Epithelial cell of proximal tubule (primary cell): ENCODE results near the gene HEMK1. TPM values are rescaled to one million over a fixed set of nuclear protein-coding genes. Genes with fewer than 3 reads are reported as not detected.
A peak's percentile ranks its signal among the peaks of the same experiment; 100 is the strongest.

ENCODE experiments used
- DNase-seq: peaks from one replicate; pipeline ENCODE4 v3.0.0-alpha.2; 2011; ENCODE audit warnings: low read depth
- H3K4me3 ChIP-seq: 2 replicates; pipeline ENCODE4 v1.5.1; 2011; ENCODE audit warnings: low read depth, mild to moderate bottlenecking, low read length
- total RNA-seq: library from RNA; depleted of rRNA; stranded (reverse); fragments of >200 nt; gene quantifications from 2 replicates; pipeline ENCODE4 v1.2.3, GENCODE V29; 2015
- TF ChIP-seq, protein P1 (sequence below): conservative IDR thresholded peaks from 2 replicates; pipeline ENCODE4 v1.5.1; 2012; ENCODE audit warnings: low read depth, mild to moderate bottlenecking, low read length

HEMK1 gene
- total RNA-seq, 1 donor from 2014 or later: 13.7 TPM

DNA sequence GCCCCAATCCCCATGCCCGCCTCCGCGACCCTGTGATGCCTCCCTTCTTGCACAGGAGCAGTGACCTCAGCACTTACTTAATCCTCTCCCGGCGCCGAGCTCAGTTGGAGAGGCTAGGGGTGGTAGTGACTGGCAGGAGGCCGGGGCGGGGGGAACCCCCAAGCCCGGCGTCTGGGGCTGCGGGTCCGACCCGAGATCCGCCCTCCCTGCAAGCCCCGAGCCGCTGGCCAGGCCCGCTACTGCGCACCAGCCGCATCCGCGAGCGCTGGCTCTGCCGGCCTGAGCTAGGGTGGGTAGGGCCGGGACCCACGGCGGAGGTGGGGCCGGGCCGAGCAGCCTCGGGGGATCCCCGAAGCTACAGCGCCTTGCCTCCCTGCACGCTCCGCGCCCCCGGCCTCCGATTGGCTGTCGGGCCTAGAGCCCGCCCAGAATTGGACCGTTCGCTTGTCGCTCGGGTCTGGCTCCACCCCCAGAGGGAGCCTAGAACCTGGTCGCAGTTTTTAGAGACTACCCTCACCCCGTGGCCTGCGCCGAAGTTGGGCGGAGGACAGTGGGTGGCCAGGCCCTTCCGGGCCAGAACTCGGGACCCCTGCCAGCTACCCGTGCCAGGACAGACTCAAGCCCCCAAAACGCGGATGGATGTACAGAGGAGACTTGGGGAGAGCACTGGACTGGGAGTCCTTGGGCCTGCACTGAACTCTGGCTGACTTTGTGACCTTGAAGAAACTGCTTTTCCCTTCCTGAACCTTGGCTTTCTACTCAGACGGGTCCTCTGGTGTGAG lies 1.7 kb upstream of the HEMK1 start, which contains the start of gene C3orf18:
TSS of gene C3orf18 (minus strand) at position 362 of the 782 bp plus-strand sequence. CDS start 2,048 bp downstream, outside the sequence.
- peak within 1 kb of the TSS; percentile 99 for H3K4me3 ChIP-seq
- no peak for DNase-seq
- TF ChIP-seq, protein P1, sequence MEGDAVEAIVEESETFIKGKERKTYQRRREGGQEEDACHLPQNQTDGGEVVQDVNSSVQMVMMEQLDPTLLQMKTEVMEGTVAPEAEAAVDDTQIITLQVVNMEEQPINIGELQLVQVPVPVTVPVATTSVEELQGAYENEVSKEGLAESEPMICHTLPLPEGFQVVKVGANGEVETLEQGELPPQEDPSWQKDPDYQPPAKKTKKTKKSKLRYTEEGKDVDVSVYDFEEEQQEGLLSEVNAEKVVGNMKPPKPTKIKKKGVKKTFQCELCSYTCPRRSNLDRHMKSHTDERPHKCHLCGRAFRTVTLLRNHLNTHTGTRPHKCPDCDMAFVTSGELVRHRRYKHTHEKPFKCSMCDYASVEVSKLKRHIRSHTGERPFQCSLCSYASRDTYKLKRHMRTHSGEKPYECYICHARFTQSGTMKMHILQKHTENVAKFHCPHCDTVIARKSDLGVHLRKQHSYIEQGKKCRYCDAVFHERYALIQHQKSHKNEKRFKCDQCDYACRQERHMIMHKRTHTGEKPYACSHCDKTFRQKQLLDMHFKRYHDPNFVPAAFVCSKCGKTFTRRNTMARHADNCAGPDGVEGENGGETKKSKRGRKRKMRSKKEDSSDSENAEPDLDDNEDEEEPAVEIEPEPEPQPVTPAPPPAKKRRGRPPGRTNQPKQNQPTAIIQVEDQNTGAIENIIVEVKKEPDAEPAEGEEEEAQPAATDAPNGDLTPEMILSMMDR: no peak

DNA sequence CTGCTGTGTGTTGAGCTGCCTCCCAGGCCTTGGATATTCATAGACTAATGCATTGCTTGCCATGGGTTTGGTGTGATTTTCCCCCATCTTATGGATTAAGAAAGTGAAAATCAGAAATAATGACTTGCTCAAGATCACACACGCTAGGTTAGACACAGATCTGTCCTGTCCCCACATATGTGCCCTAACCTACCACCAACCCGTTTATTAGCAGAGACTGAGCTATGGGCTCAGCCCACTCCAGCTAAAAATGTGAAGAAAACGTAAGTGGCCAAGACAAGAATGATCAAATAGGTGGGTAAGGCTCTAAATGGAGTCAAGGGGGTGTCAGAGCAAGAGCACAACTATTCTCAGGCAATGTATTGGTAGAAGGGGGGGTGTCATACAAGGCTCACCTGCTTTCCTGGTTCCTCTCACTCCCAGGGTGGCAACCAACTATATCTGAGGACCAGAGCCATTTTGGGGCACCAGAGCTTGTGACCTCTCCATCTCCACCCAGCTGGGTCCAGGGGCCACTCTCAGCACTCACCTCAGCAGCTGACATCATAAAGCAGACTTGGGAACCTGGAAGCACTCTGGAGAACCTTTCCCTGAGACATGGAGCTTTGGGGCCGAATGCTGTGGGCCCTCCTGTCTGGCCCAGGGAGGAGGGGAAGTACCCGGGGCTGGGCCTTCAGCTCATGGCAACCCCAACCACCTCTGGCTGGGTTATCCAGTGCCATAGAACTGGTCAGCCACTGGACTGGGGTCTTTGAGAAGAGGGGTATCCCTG lies 1.4 kb downstream of the HEMK1 start:
- TF ChIP-seq, protein P1: no peak
- H3K4me3 ChIP-seq: peak overlapping the region; percentile 99
- DNase-seq: no peak

DNA sequence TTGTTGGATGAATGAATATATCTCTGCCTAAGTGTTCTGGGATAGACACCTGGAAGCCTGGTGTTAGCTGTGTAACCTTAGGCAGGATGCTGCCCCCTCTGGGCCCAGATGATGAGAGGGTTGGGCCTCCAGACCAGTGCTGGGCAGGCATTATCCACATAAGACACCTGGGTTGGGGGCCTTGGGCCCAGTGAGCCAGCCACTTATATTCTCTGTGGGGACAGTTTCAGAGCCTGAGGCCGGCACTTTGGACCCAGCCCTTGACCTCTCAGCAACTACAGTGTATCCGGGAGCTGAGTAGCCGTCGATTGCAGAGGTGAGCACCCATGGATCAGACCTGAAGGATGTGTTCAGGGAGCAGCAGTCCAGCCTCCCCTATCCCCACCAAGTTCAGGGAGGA lies 2.2 kb downstream of the HEMK1 start:
- DNase-seq: no peak
- TF ChIP-seq, protein P1: no peak
- no peak overlapping the region for H3K4me3 ChIP-seq

DNA sequence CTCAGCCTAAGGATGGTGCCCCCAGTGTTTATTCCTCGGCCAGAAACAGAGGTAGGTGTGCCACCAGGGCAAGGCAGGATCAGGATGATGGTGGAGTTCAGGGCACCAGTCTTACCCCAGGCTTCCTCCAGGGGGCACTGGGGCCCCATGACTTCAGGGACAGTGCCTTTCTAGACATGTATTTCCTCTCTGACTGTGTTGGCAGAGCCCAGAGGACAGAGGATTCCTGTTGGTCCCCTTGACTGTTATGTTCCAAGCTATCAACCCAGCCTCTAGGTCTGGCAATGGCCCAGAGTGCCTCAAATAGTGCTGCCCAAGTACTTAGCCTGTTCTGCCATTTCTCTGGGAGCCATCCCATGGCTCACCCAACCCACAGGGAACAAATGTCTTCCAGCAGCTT lies 2.8 kb downstream of the HEMK1 start:
- H3K4me3 ChIP-seq: no peak overlapping the region
- TF ChIP-seq, protein P1: peak; percentile 93
- DNase-seq: no peak

DNA sequence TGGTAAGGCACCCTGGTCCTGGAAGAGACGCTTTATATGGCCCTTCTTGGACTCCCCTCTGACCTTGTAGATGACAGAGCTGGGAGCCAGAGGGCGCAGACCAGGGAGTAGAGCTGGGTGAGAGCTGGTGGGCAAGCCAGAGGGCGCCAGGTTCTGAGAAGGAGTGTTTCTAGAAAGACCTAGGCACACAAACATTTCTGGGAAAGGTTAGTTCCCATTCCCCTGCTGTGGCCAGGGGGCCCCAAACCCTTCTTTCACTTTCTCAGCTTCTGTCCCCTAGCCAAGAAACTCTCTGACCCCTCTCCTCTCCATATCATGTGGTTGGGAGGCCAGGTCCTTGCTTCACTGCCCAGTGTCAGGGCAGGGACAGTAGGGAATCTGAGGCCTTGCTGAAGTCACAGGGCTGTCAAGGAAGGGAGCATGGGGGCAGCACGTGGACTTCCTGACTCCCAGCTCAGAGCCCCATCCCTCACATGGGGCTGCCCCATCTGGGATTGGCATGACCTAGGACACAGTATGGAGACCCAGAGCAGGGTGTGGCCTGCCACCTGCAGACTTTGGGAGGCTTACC lies 3.6 kb downstream of the HEMK1 start:
- H3K4me3 ChIP-seq: no peak overlapping the region
- TF ChIP-seq, protein P1: no peak

DNA sequence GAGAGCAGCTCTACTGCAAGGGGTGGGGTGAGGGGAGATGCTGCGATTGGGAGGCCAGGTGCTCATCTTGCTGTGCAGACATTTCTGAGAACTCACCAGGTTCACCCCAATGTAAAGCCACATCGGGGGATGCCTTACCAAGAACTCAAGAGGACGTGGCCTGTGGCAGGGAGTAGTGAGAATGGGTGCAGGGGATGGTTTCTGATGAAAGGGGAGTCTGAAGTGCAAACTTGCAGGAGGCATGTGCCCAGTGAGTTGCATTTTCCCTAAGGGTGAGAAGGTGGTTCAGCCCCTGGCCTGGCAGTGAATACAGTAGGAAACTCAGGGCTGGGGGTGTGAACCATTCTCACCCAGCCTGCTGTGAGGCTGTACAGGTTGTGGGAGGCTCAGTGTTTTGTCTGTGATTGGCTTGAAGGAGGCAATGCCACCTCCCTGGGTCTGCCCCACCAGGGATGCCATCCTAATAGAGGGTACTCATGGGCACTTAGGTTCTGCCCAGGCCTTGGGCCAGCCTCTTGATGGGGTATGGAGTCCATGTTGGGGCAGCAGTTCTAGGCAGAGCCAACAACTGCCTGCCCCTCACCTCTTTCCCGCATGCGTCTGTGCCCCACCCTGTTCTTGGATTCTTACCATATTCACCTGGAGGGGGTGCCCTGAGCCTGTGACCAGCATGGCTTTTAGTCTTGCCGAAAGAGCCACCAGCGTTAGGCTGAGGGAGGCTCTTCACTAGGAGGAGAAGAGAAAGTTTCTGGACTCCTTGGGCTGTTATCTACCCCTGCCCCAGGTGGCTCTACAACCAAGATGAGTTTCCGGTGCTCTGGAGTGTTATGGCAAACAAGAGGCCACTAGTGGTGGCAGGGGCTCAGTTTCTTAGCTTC lies 4.5 kb downstream of the HEMK1 start:
- no peak for DNase-seq
- no peak overlapping the region for H3K4me3 ChIP-seq
- TF ChIP-seq, protein P1: no peak

More for the DNA sequence above, 3.6 kb downstream of the HEMK1 start:
- DNase-seq: no peak
